Right lobe of liver (tissue), 4 donors: ENCODE measurements around the gene EEF2.

Experiments
- CTCF ChIP-seq, 4 donors: fragments of 200-600 bp in 3 of 4; fragments of 450-650 bp in 1 of 4; IDR thresholded peaks; one replicate each; pipeline versions ENCODE4 v1.5.1 to v1.8.0; 2016 to 2022; ENCODE audit warnings: antibody characterized with exemption in 4 of 4, mild to moderate bottlenecking in 2 of 4
- POLR2A ChIP-seq: fragments of 450-650 bp; IDR thresholded peaks from one replicate; pipeline ENCODE4 v1.6.1; 2017; ENCODE audit warnings: antibody characterized with exemption, mild to moderate bottlenecking
- donor health status: DM: no; HTN: no; CAD: no.
- donor health status: DM: no; HTN: no; CAD: no.
- donor health status: DM: no; HTN: yes; CAD: no.

DNA sequence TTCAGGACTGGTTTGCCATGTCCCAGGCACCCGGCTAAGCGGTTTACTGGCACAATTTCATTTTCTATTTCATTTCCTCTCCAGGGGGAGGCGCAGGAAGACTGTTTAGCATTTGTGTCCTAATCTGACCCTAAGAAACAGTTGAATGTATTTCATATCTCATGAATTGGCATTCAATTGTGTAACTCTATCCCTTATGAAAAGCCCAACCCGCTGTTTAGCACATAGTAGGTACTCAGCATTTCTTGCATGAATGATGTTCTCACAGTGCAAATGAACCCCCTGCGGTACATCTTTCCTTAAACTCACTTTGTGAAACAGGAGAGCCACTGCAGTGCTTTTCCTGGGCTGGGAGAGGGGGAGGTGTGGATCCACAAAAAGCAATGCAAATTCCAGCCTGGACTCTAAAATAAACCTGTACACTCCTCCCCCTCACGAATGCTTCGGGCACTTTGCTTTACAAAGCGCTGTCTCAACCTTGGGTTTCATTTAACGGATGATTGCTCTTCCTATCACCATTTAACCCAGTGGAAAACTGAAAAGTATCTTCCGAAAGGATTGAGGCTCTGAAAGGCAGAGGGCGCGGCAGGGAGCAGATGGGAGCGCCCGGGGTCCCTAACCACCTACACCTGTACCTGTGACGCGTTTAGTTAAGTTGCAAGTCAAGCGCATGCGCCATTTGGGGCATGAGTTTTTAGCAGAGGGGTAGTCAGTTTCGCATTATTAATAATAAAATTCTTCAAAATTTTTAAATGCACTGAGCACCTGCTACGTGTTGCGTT is 1.2 kb upstream of the EEF2 start:
- TF ChIP-seq CTCF (IDR thresholded peaks at IDR 0.05) (peak; percentile 54 to 70 (median 65)), POLR2A (no peak)
